Motor neuron (in vitro differentiated cells): Measurements from ENCODE around the gene SHOX. TPM values are rescaled to one million over a fixed set of nuclear protein-coding genes. Genes with fewer than 3 reads are reported as not detected.
A peak's percentile ranks its signal among the peaks of the same experiment; 100 is the strongest.

Source experiments
- ATAC-seq, 8 experiments: fragments of 200-7000 bp; cut with Tn5 transposase; replicated peaks in 6 of 8; 2 replicates each; pipeline ENCODE4 v1.8.0; 2021; ENCODE audit warnings: mild to moderate bottlenecking in 8 of 8, moderate library complexity in 8 of 8
- H3K27ac ChIP-seq, 2 donors: fragments of 250-450 bp; sonication (Bioruptor Pico); 2 replicates each; pipeline ENCODE4 v1.9.0; 2021; ENCODE audit warnings: antibody characterized with exemption in 2 of 2, mild to moderate bottlenecking in 2 of 2, moderate library complexity in 1 of 2
- H3K4me1 ChIP-seq, 2 donors: fragments of 250-450 bp; sonication (Bioruptor Pico); replicated peaks in 1 of 2; 2 replicates each; pipeline ENCODE4 v1.6.1; 2021; ENCODE audit warnings: antibody characterized with exemption in 2 of 2, mild to moderate bottlenecking in 2 of 2, moderate library complexity in 1 of 2
- H3K4me3 ChIP-seq, 5 donors: fragments of 250-450 bp; sonication (Bioruptor Pico); 2 replicates each; pipeline ENCODE4 v1.9.0; 2021; ENCODE audit warnings: antibody characterized with exemption in 5 of 5, mild to moderate bottlenecking in 5 of 5, moderate library complexity in 4 of 5
- WGBS, 10 experiments: fragments of 450-650 bp; shearing (Covaris generic); methylation state at CpG; one replicate each; pipeline ENCODE4 v1.0.0; 2022; 5-methylcytosine and 5-hydroxymethylcytosine counted together
- in situ Hi-C, 9 experiments: fragments of 400-800 bp; cut with MboI; loops; one replicate each; pipeline ENCODE4 v1.15.0; 2021; ENCODE audit warnings: low sequenced_read_pairs in 9 of 9, low pct_unique_long_range_greater_than_20kb in 2 of 9; ENCODE audit not compliant: unreplicated experiment in 9 of 9
- total RNA-seq, 8 experiments: library from RNA; unstranded; fragments of 300-600 nt; gene quantifications; 2 replicates each; pipeline versions ENCODE4 v1.2.3 to v1.2.4, GENCODE V29; 2022

The SHOX gene
- total RNA-seq, 8 experiments from 2014 or later: 0.11 to 0.76 (median 0.23) TPM; not detected in 1

DNA sequence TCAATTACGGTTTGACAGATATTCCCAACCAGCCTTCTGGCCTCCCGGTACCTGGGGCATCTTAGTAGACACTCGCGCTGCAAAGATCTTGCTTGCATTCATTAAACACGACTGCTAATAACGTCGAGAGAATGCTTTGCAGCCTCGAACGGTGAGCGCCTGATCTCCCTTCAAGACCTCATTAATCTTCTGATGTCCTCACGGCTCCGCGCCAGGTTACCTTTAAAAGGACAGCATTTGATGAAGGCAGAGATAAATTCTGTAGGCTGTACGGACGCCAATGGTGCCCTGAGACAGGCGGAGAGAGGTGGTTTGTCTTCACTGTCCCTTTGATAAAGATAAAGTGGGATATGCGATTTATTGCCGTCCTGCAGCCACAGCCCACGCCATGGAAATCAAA, 64.2 kb downstream of the SHOX start:
- no peaks in the 10 kb centered on the region for H3K4me1 ChIP-seq
- peak overlapping the region in 1 of 2 donors; percentile 55 for H3K27ac ChIP-seq
- in situ Hi-C loops: no loop called here
- ATAC-seq: peak in 3 of 8 experiments; percentile 49 to 89 (median 75)
- no peak overlapping the region for H3K4me3 ChIP-seq
- WGBS, 10 experiments: 0 to 86% (median 55%) methylated on average over 1 to 18 of the region's 19 CpGs; no CpG with 5 or more reads in 3 of the 10 experiments

DNA sequence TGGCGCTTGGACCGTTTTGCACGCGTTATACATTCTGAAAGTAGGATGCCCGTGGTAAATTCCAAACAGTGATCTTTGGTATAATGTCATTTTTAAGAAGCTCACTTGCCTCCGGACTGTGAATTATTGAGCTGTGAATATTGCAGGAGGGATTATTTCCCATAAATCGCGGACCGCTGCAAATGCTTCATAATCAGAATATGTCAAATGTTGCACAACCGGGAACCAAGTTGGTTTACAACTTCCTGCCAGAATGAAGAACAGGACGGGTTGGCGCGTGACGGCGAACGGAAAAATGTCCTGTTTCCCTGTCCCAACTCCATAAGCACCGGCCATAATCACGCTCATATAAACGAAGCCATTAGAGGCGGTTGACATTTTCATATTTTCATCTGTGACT, 67.6 kb downstream of the SHOX start:
- H3K4me1 ChIP-seq: no peaks in the 10 kb centered on the region
- no peak overlapping the region for H3K4me3 ChIP-seq
- 0 to 95% (median 88%) methylated on average over 8 to 20 of the region's 20 CpGs; no CpG with 5 or more reads in 2 of the 10 experiments for WGBS, 10 experiments
- no peak overlapping the region for H3K27ac ChIP-seq
- in situ Hi-C loops: no loop called here
- ATAC-seq: no peak

DNA sequence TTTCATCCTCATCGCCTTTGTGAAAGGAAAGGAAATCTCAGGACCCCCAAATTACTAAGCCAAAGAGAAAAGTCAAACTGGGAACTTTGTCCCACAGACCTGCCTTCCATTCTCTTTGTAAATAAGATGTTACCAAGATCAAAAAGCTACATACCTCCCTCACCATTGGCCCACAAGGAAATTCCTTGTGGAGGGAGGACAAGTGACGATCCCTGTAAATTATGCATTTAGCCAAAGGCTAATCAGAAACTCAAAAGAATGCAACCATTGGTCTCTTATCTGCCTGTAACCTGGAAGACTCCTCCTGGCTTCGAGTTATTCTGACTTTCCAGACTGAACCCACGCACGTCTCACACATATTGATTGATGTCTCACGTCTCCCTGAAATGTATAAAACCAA, 70.3 kb downstream of the SHOX start:
- Histone ChIP-seq H3K27ac (no peak overlapping the region), H3K4me1 (no peaks in the 10 kb centered on the region), H3K4me3 (no peak overlapping the region)
- no peak for ATAC-seq
- in situ Hi-C loops: no loop called here
- 0 to 83% (median 56%) methylated on average over 1 to 5 of the region's 6 CpGs; no CpG with 5 or more reads in 2 of the 10 experiments for WGBS, 10 experiments

DNA sequence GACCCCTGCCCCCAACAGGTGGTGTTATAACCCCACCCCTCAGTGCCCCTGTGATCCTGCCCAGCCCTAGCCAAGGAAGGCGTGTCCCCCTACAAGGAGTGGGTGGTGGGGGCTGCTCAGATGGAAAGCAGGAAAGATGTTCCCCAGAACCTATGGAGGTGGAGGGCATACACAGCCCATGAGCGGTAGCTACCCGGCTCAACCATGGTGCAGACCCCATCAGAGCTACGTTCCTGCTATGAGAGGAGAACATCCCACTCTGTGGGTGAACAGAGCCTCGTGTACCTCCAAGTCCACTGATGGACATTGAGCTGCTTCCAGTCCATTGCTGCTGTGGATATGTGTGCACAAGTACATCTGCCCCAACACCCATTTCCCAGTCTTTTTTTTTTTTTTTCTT, 71.1 kb downstream of the SHOX start:
- WGBS, 10 experiments: 70 to 100% (median 100%) methylated on average over 1 to 3 of the region's 5 CpGs; no CpG with 5 or more reads in 7 of the 10 experiments
- in situ Hi-C loops: no loop called here
- ATAC-seq: no peak
- Histone ChIP-seq H3K4me3 (no peak overlapping the region), H3K4me1 (no peaks in the 10 kb centered on the region), H3K27ac (no peak overlapping the region)

DNA sequence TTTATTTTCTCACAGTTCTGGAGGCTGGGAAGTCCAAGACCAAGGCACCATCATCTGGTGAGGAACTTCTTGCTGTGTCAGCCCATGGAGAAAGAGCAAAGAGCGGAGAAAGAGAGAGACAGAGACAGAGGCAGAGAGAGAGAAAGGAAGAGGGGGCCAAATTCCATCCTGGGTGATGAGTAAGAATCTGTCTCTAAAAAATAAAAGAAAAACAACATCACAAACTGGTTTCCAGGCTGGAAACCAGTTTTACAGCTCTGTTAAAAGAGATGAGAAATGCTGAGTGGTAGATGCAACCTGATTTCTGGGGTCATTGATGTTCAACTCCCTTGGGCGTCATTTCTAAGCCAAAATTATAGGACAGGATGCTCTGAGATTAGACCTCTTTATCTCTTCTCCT, 72.9 kb downstream of the SHOX start:
- H3K4me1 ChIP-seq: no peaks in the 10 kb centered on the region
- in situ Hi-C loops: no loop called here
- 0 to 85% (median 56%) methylated on average over 1 to 2 of the region's 2 CpGs; no CpG with 5 or more reads in 1 of the 10 experiments for WGBS, 10 experiments

DNA sequence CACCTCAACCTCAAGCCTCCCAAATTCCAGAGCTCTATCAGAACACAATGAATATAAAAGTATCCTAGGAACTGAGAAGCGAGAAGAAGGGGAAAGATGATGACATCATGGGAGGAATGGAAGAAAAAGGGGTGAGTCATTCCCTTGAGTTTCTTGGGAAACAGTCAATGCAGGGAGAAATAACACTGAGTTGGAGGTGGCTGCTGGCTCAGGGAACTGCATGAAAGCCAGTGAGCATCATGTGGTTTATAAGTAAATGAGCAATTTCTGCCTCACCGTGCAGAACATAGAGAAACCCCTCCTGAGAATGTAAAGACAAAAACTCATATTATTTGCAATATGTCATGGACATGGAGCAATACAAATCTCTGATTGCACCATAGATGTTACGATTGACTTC, 73.3 kb downstream of the SHOX start:
- in situ Hi-C loops: no loop called here
- Histone ChIP-seq H3K4me3 (no peak overlapping the region), H3K4me1 (no peaks in the 10 kb centered on the region), H3K27ac (no peak overlapping the region)
- ATAC-seq: peak in 1 of 8 experiments; percentile 36
- 0 to 78% (median 26%) methylated on average over 1 to 3 of the region's 3 CpGs; no CpG with 5 or more reads in 4 of the 10 experiments for WGBS, 10 experiments

More for the DNA sequence above, 72.9 kb downstream of the SHOX start:
- ATAC-seq: no peak
- Histone ChIP-seq H3K27ac (no peak overlapping the region), H3K4me3 (no peak overlapping the region)

Other genes starting within 250 kb of the SHOX start
- gene PPP2R3B, start 243.9 kb upstream of the SHOX start, total RNA-seq: 10 to 100 TPM in 6 of 8 experiments, 1 to 10 TPM in 2; 7.4 to 27.6 (median 17.9) TPM